HL-60 (cell line): Measurements from ENCODE around the gene LTBR.

Experiments used
- DNase-seq, 2 experiments: peaks; one replicate each; pipeline ENCODE4 v3.0.0-alpha.2; 2010 to 2020; ENCODE audit warnings: low read depth in 1 of 2, low spot score in 1 of 2
- H3K27ac ChIP-seq: fragments of 250-450 bp; sonication (Bioruptor Pico); replicated peaks from 2 replicates; pipeline ENCODE4 v1.5.1; 2020; ENCODE audit warnings: mild to moderate bottlenecking, moderate library complexity
- H3K27me3 ChIP-seq: fragments of 250-450 bp; sonication (Bioruptor Pico); 2 replicates; pipeline ENCODE4 v1.5.1; 2021; ENCODE audit warnings: mild to moderate bottlenecking, moderate library complexity; ENCODE audit not compliant: insufficient read depth, poor library complexity, severe bottlenecking
- H3K4me3 ChIP-seq: replicated peaks from 2 replicates; pipeline ENCODE4 v1.5.1; 2011; ENCODE audit warnings: mild to moderate bottlenecking, control low read depth, low read length; ENCODE audit not compliant: insufficient read depth
- GABPA ChIP-seq: IDR thresholded peaks from 2 replicates; pipeline ENCODE4 v1.6.1; 2012; ENCODE audit warnings: low read depth
- POLR2AphosphoS5 ChIP-seq: IDR thresholded peaks from 2 replicates; pipeline ENCODE4 v1.6.1; 2012; ENCODE audit warnings: low read depth
- REST ChIP-seq: IDR thresholded peaks from 2 replicates; pipeline ENCODE4 v1.6.1; 2012; ENCODE audit warnings: low read depth; ENCODE audit not compliant: insufficient replicate concordance
- SPI1 ChIP-seq: IDR thresholded peaks from 2 replicates; pipeline ENCODE4 v1.6.1; 2012; ENCODE audit warnings: low read depth, mild to moderate bottlenecking, borderline replicate concordance
- TF ChIP-seq, protein P1 (sequence below): IDR thresholded peaks from one replicate; pipeline ENCODE4 v1.5.1; 2011; ENCODE audit warnings: low read length, control low read depth, inconsistent platforms; ENCODE audit not compliant: insufficient read depth

The LTBR gene

GRCh38 chr12:6386491-6386890, 2.5 kb downstream of the LTBR start:
- no peak for DNase-seq
- no peaks in the 10 kb centered on the region for H3K27me3 ChIP-seq
- no peak overlapping the region for H3K27ac ChIP-seq
- TF ChIP-seq REST (no peak), SPI1 (no peak), POLR2AphosphoS5 (no peak), GABPA (no peak)
- TF ChIP-seq, protein P1, sequence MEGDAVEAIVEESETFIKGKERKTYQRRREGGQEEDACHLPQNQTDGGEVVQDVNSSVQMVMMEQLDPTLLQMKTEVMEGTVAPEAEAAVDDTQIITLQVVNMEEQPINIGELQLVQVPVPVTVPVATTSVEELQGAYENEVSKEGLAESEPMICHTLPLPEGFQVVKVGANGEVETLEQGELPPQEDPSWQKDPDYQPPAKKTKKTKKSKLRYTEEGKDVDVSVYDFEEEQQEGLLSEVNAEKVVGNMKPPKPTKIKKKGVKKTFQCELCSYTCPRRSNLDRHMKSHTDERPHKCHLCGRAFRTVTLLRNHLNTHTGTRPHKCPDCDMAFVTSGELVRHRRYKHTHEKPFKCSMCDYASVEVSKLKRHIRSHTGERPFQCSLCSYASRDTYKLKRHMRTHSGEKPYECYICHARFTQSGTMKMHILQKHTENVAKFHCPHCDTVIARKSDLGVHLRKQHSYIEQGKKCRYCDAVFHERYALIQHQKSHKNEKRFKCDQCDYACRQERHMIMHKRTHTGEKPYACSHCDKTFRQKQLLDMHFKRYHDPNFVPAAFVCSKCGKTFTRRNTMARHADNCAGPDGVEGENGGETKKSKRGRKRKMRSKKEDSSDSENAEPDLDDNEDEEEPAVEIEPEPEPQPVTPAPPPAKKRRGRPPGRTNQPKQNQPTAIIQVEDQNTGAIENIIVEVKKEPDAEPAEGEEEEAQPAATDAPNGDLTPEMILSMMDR, result no peak
- no peak overlapping the region for H3K4me3 ChIP-seq

- Histone ChIP-seq H3K27ac (no peak overlapping the region), H3K27me3 (no peaks in the 10 kb centered on the region), H3K4me3 (no peak overlapping the region)
- DNase-seq, result no peak
- TF ChIP-seq, protein P1, result no peak
These were observed 3.6 kb downstream of the LTBR start for GRCh38 chr12:6387541-6387940.

DNA sequence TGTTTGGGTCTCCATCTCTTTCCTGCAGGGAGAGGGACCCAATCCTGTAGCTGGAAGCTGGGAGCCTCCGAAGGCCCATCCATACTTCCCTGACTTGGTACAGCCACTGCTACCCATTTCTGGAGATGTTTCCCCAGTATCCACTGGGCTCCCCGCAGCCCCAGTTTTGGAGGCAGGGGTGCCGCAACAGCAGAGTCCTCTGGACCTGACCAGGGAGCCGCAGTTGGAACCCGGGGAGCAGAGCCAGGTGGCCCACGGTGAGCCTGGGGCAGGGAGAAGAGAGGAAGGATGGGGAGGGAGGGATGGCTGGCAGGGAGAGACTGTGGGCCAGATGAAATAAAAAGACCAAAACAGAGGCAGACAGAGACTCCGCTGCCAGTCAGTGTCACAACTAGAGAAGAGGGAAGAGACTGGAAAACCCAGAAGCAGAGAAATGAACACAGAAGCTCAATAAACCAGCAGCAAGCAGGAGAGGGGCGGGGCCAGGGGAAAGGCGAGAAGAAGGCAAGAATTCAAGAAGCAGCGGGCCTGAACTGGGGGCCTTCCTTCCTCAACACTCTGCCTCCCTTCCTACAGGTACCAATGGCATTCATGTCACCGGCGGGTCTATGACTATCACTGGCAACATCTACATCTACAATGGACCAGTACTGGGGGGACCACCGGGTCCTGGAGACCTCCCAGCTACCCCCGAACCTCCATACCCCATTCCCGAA, 6.3 kb downstream of the LTBR start:
- DNase-seq, result no peak
- TF ChIP-seq REST (no peak), SPI1 (no peak), GABPA (no peak), POLR2AphosphoS5 (no peak)
- TF ChIP-seq, protein P1, result no peak
- Histone ChIP-seq H3K4me3 (no peak overlapping the region), H3K27ac (no peak overlapping the region), H3K27me3 (no peaks in the 10 kb centered on the region)

GRCh38 chr12:6391013-6391412, 7.1 kb downstream of the LTBR start:
- no peak overlapping the region for H3K27ac ChIP-seq

More at GRCh38 chr12:6391013-6391412, 7.1 kb downstream of the LTBR start:
- TF ChIP-seq REST, result no peak
- TF ChIP-seq, protein P1, result no peak
- no peak for TF ChIP-seq GABPA
- no peak for TF ChIP-seq POLR2AphosphoS5
- TF ChIP-seq SPI1, result no peak
- no peak overlapping the region for H3K4me3 ChIP-seq
- no peaks in the 10 kb centered on the region for H3K27me3 ChIP-seq
- DNase-seq, result no peak
